Loucy (cell line): ENCODE results near the gene AGBL1.

Experiments used
- CTCF ChIP-seq: fragments of 200-600 bp; sonication (generic); conservative IDR thresholded peaks from 2 replicates; pipeline ENCODE4 v1.5.1; 2014; ENCODE audit warnings: mild to moderate bottlenecking, antibody characterized with exemption, low read length
- EZH2phosphoT487 ChIP-seq: fragments of 200-600 bp; IDR thresholded peaks from 2 replicates; pipeline ENCODE4 v1.6.1; 2018; ENCODE audit warnings: antibody characterized with exemption, mild to moderate bottlenecking, moderate library complexity, borderline replicate concordance

DNA sequence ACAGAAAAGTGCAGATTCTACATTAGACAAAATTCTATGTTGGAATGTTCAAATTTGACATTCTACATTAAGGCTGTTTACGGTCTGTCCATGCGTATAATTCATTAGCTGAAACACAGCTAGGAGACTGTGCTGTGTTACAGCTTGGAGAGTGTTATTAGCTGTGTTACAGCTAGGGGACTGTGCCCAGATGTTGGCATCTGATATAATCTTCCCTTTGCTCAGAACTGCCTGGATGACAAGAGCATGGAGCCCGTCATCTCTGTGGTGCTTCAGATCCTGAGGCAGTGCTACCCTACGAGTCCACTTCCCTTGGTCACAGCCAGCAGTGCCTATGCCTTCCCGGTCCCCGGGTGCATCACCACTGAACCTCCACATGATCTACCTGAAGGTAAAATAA, 177.0 kb downstream of the AGBL1 start:
- TF ChIP-seq CTCF (no peak), EZH2phosphoT487 (no peak)
